GM18873 (cell line): Measurements from ENCODE around the gene KRT86.
"Not testable (repeated sequence)": the region's sequence is repeated elsewhere in the genome, so short reads cannot be mapped to it uniquely, and the experiment has no call there.

Source experiments
- ATAC-seq: cut with Tn5 transposase; IDR thresholded peaks from one replicate; pipeline ENCODE4 v1.9.1; 2021; ENCODE audit warnings: mild to moderate bottlenecking, moderate library complexity, moderate number of reproducible peaks; ENCODE audit not compliant: unreplicated experiment, low FRiP score

The KRT86 gene

DNA sequence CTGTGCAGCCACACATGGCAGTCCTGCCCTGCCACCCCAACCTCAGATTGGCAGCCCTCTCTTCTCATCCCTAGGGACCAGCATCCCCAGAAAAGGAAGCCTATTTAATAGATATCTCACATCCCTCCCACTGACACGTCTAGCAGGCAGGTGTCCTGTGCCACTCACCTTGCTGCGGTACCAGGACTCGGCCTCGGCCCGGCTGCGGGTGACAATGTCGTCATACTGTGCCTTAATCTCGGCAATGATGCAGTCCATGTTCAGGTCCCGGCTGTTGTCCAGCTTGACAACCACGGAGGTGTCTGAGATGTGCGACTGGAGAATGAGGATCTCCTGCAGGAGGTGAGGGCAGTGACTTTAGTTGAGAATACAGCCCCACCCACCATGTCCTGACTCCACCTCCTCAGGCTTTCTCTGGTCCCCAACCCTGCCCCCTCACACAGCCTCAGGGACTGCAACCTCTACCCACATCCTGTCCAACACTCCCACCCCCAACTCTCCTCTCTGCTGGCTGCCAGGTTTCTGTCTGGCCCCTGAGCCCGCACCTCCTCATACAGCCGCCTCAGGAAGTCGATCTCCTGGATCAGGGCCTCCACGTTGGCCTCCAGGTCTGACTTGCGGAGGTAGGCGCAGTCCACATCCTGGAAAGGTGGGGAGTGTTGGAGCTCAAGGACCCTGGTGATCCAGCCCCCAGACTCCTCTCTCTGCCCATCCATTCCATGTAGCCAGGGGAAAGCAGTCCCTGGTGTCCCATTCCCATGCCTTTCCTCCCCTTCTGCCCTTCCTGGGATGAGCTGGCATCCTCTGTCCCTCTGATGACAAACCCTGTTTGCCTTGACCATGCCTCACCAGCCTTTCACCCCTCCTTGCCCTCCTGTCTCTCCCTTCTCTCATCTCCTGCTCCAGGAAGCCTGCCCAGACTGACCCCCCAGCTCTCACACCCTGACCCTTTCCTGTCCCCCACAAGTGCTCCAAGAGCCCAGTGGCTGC is 13.7 kb downstream of the KRT86 start:
- not testable (repeated sequence) for ATAC-seq

DNA sequence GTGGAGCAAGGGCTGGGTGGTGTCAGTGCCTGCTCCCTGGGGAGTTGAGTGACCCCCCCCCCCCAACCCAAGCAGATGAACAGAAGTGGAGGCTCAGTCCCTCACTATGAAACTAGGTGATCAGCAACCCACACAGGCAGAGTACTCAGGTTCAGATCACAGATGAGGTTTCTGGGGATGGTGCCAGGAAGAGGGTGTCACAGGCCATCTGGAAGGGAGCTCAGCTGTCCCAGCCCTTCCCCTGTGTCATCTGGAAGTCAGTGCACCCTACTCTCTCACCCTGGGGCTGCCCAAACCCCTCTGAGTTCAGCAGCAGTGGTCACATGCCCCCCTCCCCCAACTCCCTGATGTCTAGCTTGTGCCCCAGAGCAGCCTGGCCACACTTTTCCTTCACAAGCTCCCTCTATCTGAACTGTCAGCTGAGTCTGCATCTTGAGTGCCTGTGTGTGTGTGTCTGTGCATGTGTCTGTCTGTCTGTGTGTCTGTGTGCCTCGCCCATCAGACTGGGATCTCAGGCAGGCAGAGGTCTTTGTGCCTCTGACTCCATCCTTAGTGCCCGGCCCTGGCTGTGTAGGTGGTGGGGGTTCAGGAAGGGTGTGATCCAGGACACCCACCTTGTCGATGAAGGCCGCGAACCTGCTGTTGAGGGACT is 16.2 kb downstream of the KRT86 start:
- not testable (repeated sequence) for ATAC-seq

- ATAC-seq, result no peak
Observed at GRCh38 chr12:52291267-52291935, 17.0 kb downstream of the KRT86 start, which contains the start of gene KRT81. Gene KRT81, minus strand, starts transcription at chr12:52291534. Its CDS starts 69 bp downstream, at chr12:52291465.

- ATAC-seq, result no peak
Observed at GRCh38 chr12:52293926-52294325, 19.5 kb downstream of the KRT86 start.

- no peak for ATAC-seq
Observed at GRCh38 chr12:52294803-52295202, 20.4 kb downstream of the KRT86 start.

- no peak for ATAC-seq
Observed at GRCh38 chr12:52295663-52296062, 21.2 kb downstream of the KRT86 start.

- ATAC-seq, result no peak
Observed at GRCh38 chr12:52296572-52297215, 22.2 kb downstream of the KRT86 start.

DNA sequence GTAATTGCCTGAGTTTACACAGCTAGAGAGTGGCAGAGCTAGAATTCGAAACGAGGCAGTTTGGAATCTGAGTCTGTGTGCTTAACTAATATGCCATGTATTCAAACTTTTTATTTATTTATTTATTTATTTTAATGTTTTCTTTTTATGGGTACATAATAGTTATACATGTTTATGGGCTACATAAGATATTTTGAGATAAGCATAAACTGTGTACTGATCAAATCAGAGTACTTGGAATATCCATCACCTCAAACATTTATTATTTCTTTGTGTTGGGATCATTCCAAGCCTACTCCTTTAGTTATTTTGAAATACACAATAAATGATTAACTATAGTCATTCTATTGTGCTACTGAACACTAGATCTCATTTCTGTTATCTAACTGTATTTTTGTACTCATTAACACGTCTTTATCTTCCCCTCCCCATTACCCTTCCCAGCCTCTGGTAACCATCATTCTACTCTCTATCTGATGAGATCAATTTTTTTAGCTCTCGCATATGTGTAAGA is 24.3 kb downstream of the KRT86 start:
- no peak for ATAC-seq

DNA sequence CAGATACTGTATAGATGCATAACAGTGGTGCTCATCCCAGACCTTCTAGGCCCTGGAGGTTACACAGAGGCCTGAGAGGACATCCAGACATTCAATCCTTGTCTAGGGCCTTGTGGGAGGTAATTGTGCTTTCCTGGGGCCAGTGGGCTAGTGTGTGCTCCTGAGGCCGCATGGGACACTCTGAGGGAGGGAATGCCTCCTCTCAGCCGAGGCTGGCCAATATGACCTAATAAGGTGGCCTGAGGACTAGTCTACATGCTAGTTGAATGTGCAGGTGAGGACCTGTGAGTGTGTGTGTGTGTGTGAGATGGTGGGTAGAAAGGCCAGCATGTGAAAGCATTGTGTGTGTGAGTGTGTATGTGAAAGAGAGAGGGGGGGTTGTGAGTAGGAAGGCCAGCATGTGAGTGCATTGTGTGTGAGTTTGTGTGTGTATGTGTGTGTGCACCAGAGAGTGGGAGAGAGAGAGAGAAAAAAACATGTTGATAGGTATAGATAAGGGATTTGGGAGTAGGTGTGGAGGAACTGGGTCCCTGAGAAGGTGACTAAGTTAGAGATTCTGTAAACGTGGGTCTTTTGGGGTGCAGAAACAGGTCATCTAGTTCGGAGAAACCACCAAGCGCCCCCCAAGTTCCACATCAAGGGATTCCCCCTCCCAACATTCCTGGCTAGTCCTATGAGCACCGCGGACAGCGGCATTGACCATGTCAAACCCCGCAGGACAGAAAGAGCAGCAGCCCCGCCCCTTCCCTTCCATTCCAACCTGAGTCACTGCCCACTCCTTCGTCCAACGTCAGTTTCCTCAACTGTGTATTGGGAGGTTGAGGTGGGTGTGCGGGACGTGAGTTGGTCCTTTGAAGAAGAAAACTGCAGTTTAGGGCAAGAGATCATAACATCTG is 26.6 kb downstream of the KRT86 start:
- no peak for ATAC-seq

DNA sequence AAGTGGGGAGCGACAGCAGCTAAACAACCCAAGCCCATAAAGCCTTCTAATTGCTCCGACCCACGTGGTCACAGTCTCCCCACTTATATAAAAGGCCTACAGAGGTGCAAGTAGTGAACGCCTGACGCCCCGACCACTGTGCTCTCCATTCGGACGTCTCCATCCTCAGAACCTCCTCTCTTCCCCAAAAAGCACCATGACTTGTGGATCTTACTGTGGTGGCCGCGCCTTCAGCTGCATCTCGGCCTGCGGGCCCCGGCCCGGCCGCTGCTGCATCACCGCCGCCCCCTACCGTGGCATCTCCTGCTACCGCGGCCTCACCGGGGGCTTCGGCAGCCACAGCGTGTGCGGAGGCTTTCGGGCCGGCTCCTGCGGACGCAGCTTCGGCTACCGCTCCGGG is 27.3 kb downstream of the KRT86 start:
- ATAC-seq, result not testable (repeated sequence)

DNA sequence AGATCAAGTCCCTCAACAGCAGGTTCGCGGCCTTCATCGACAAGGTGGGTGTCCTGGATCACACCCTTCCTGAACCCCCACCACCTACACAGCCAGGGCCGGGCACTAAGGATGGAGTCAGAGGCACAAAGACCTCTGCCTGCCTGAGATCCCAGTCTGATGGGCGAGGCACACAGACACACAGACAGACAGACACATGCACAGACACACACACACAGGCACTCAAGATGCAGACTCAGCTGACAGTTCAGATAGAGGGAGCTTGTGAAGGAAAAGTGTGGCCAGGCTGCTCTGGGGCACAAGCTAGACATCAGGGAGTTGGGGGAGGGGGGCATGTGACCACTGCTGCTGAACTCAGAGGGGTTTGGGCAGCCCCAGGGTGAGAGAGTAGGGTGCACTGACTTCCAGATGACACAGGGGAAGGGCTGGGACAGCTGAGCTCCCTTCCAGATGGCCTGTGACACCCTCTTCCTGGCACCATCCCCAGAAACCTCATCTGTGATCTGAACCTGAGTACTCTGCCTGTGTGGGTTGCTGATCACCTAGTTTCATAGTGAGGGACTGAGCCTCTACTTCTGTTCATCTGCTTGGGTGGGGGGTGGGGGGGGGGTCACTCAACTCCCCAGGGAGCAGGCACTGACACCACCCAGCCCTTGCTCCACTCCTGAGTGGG is 27.9 kb downstream of the KRT86 start:
- ATAC-seq, result not testable (repeated sequence)

DNA sequence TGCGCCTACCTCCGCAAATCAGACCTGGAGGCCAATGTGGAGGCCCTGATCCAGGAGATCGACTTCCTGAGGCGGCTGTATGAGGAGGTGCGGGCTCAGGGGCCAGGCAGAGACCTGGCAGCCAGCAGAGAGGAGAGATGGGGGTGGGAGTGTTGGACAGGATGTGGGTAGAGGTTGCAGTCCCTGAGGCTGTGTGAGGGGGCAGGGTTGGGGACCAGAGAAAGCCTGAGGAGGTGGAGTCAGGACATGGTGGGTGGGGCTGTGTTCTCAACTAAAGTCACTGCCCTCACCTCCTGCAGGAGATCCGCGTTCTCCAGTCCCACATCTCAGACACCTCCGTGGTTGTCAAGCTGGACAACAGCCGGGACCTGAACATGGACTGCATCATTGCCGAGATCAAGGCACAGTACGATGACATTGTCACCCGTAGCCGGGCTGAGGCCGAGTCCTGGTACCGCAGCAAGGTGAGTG is 30.5 kb downstream of the KRT86 start:
- not testable (repeated sequence) for ATAC-seq

DNA sequence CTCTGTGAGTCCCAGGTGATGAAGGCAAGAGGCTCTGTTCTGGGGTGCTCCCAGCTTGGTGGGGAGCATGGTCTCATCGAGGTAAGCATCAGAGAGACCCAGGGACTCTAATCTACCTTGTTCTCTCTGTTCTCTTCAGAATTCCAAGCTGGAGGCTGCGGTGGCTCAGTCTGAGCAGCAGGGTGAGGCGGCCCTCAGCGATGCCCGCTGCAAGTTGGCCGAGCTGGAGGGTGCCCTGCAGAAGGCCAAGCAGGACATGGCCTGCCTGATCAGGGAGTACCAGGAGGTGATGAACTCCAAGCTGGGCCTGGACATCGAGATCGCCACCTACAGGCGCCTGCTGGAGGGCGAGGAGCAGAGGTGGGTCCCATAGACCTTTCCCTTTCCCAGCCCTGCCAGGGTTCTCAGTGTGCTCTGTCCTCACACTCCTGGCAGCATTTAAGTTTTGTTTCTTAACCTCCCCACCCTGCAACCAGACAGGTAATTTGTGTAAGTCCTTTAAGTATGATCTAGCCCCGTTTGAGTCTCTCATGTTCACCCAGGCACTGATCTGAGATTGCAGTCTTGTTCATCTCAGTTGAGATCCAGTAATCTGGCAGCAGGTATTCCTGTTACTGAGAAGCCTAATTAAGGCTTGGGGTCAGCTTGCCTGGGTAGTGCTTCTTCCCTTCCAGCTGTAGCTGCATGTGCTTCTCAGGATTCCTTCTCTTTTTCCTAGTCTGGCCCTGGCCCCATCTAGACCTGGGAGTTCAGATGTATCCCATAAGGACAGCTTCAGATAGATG is 31.7 kb downstream of the KRT86 start:
- no peak for ATAC-seq

- ATAC-seq, result no peak
Observed at GRCh38 chr12:52306731-52307130, 32.3 kb downstream of the KRT86 start.

DNA sequence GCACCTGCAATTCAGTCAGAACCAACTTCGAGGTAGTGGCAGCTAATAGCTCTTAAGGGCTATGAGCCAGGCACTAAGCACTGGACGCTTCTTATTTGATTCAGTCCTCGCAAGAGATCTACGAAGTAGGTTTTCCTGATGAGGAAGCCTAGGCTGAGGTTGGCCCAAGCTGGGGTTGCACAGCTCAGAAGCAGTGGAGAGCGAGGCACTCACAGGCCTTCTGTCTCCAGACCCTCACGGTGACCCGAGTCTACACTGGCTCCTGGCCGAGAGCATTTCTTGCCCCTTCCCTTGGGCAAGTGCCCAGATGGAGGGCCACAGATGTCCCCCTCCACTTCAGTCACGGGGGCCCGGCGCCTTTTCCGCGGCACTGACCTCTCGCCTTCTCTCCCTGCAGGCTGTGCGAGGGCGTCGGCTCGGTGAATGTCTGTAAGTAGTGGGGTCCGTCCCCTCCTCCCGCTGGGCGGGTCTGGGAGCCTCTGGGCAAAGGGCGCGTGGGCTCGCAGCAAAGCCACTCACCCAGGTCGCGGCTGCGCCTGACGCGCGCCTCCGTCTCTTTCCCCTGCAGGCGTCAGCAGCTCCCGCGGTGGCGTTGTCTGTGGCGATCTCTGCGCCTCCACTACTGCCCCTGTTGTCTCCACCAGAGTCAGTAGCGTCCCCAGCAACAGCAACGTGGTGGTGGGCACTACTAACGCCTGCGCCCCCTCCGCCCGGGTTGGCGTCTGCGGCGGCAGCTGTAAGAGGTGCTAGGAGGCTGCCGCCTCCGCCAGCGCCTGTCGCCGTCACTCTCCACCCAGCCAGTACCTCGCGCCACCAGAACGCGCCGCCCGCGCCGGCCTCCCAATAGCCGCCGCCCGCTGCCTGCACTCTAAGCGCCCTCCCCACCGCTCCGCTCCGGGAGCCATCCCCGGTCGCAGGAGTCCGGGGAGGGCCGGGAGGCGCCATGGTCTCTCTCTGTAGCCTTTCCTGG is 33.7 kb downstream of the KRT86 start:
- no peak for ATAC-seq

DNA sequence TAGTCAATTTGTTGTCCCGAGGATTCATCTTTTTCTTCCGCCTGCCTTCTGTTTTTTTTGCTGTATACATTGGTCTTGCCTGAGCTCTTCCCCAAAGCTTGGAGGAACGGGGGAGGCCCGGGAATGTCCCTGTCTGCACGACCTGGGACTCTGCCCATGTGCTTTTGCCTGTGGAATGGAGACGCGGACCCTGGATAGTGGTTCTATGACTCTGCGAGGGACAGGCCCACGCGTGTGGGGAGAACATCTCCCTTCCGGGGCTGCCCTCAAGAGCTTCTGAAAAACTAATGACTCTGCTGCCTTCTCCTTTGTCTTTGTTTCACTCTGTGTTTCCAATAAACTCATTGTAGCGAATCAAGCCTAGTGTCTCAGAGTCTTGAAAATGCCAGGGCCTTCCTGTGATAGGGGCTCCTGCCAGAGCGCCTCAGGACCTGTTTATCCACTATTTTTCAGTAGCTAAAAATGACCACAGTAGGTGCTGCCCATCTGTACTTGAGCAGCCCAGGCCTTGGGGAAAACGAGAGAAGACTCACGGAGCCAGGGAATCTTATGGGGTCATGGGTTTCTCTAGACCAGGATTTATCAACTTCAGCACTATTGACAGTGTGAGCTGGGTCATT is 34.5 kb downstream of the KRT86 start:
- no peak for ATAC-seq
